Limb (tissue), 2 donors: ENCODE results near the gene ANO3.

Source experiments
- DNase-seq, 2 donors: peaks; one replicate each; pipeline ENCODE4 v3.0.0-alpha.2; 2016; ENCODE audit errors: extremely low spot score in 2 of 2

ANO3 gene

DNA sequence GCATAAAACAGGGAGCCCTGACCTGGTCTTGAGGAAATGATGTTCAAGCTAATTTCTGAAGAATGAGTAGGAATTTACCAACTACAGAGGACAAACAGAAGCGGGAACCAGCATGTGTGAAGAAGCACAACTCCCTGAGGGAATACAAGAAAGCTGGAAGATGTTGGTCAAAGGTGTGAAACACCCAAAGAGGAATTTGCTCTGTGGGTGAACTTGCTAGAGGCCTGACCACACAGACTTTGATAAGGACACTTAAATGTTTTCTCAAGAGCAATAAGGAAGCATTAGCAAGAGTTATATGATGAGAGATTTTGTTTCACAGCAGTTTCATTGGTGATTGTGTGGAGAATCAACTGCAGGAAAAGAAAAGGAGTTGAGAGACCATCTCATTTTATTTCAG, 372.3 kb downstream of the ANO3 start:
- DNase-seq: no peak

DNA sequence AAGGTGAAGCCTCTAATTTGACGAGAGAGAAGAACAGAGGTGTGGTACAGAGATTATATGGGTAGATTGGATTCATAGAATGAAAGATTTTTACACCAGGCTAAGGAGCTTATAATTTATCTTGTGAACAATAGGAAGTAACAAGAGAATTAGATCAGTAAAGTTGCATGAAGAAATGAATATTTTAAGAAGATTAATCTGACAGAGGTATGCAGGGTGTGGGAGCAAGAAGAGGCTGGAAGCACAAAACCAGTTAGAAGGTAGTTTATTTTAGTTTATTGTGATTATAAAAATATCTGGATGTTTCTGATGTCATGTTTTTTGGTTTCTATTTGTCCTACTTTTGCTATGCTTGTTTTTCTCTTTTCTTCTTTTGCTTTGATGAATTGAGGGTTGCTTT, 374.3 kb downstream of the ANO3 start:
- DNase-seq: no peak

DNA sequence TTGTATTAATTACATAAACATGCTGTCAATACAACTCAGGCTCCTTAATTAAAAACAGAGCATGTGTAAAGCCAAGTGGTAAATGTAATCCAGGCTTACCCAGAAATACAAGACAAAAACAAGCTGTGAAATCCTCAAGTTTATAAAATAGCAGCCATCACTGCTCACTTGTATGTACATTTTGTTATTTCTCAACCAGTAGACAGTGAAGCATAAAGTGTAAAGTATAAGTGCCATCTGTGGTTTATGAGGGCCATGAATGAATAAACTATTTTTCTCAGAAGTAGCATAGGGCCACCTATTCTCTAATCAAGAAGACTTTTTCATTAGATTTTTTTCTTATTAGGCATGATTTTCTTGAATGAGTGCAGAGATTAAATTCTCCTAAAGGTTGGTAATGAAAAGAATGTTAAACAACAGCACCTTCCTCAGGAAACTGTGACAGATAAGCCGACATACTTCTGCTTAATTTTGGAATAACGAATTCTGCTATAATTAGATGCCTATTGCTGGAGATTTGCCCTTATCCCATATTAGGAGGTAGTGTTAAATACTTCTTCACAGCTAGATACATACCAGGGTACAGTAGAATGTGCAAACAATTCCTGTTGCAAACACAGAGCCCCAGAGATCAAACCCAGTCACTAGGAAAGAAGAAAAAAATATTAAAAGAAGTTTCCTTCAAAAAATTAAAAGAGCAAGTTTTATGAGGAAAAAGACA, 377.0 kb downstream of the ANO3 start:
- DNase-seq: no peak

DNA sequence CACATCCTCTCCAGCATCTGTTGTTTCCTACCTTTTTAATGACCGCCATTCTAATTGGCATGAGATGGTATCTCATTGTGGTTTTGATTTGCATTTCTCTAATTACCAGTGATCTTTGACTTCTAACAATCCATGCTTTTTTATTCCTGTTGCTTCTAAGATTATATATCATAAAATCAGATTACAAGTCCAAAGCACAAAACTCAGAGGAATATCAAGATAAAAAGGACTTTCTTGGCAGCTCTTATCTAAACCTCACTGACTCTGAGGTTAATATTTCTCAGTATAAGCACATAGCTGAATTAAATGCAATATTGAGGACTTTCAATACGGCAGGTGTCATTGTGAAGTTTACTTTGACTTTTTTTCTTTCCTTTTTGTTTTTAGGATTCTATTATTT, 378.6 kb downstream of the ANO3 start:
- DNase-seq: no peak

DNA sequence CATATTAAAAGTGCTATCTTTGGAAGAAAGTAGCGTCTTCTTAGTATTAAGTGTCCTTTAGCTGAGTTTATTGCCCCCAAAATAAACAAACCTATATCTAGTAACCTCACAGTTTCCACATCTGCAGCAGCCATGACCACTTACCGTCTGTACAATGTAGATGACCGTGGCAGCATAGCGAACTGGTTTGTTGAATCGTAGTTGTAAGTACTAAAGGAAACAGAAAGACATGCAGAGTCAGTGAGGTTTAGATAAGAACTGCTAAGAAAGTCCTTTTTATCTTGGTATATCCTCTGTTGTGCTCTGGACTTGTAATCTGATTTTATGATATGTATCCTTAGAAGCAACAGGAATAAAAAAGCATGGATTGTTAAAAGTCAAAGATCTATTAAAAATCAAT, 380.6 kb downstream of the ANO3 start:
- no peak for DNase-seq
